Inferior parietal cortex (tissue), 1 donor: Measurements from ENCODE around the gene SMARCAL1.

Source experiments
- DNase-seq: peaks from one replicate; pipeline ENCODE4 v3.0.0-alpha.2; 2016; ENCODE audit errors: extremely low spot score

SMARCAL1 gene

GRCh38 chr2:216475767-216476166 is 63.5 kb downstream of the SMARCAL1 start:
- no peak for DNase-seq

DNA sequence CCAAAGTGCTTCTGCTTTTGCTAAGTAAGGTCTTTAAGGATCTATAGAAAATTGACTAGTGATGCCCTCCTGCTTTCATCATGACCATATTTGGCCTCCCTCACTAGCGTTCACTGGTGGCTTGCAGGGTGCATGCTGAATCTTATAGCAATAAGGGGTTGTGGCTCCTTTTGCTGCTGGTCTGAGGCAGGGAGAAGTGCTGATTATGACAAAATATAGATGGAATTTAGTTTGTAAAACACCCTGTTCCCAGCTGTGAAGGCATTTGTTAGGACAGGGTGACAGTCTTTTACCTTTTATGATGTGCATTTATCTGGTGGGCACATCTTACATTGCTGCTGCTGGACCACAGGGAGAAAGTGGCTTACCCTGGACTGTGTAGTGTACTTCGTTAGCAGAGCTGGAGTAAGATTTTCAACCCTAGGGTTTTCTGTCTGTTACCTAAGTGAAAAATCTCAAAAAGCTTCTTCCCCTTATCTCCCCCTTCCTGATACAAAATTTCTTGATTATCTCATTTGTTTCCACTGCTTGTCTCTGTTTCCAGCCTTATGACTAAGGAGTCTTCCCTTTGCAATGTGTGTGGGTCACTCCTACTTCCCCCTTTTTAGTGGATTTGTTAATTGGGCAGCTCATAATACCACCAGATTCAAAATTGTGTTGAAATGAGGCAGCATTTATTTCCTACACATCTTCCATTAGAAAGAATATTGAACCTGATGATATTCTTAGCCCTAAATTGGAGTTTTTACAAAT is 65.2 kb downstream of the SMARCAL1 start:
- no peak for DNase-seq

- DNase-seq: no peak
These were observed 65.9 kb downstream of the SMARCAL1 start for GRCh38 chr2:216478151-216478550.

- no peak for DNase-seq
These were observed 66.5 kb downstream of the SMARCAL1 start for GRCh38 chr2:216478791-216479190.

GRCh38 chr2:216480221-216480620 is 67.9 kb downstream of the SMARCAL1 start:
- no peak for DNase-seq

GRCh38 chr2:216482640-216483039 is 70.4 kb downstream of the SMARCAL1 start:
- DNase-seq: no peak

DNA sequence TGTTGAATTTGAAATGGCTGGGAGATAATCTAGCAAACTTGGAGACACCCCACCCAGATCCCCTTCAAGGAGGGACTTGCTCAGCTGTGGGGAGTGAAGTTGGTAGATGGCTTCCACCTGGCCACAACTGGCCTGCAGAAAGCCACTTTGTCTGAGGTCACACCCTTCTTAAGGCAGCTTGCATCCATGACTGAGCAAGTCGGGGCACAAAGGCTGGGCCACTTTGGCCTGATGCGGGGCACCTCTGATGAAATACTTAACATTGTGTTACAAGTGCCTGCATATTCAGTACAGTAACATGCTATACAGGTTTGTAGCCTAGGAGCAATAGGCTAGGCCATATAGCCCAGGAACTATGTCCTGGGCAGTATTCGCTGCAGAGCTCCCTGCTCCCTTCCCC is 73.0 kb downstream of the SMARCAL1 start:
- DNase-seq: no peak

GRCh38 chr2:216485745-216486144 is 73.5 kb downstream of the SMARCAL1 start:
- DNase-seq: no peak

DNA sequence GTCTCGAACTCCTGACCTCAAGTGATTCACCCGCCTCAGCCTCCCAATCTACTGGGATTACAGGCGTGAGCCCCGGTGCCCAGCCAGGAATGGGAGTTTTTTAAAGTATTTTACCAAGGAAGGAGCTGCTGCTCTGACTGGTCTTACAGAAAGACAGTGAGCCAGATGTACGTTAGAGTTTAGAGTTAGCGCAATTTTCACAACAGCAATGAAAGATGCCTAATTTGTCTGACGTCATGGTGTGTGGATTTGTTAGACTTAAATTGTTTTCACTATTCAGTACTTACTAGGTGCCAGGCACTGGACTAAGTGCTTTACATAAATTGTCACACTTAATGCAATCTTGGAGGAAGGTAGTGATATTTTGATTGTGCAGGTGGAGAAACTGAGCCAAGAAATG is 74.0 kb downstream of the SMARCAL1 start:
- DNase-seq: no peak

DNA sequence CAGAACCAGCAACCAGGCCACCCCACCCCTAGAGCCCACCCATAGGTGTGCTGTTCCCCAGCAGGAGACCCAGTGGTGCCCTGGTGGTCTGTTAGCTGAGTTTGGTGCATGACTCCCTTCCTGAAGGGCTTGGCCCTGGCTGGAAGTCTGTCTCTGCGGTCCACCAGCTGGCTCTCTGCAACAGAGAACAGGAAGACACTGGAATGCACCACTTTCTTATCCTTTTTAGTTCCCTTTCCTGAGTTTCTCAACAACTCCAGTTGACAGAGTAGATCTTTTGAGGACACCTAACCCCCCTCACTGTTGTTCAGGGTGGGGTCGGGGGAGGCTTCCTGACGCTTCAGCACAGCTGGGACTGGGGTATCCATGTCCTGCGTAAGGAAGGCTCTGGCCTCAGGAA is 74.4 kb downstream of the SMARCAL1 start:
- no peak for DNase-seq

GRCh38 chr2:216490061-216490460 is 77.8 kb downstream of the SMARCAL1 start:
- no peak for DNase-seq

- no peak for DNase-seq
These were observed 79.7 kb downstream of the SMARCAL1 start for GRCh38 chr2:216491793-216492596.

DNA sequence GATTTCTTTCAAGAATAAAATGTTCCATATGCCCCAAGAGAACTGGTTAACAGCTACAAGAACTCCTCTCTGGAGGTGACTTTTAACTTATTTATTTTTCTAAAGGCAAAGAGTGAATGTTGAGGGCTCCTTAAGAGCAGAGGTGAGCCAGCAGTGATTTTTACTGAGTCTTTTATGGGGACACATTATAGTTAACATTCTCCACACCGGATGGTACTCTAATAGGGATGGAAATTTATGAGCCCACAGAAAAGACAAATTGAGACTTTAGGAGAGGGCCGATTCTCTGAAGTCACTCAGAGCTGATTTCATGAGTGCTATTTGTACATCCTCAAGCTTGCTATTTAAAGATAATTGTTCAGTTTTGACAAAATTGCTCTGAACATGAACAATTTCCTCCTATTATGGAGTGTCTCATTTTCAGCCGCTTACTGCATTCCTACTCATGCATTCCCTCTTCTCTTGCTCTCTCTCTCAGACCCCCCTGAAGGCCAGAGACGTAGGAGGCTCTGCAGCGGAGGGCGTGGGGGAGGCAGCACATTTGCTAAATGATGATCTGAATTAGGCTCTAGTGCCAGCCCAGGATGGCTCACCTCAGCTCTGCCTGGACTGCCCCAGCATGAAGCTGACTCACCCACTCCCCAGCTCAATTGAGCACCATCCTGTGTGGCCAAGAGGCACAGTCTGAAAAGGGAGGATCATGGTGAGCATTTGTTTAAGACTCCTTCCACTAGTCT is 80.5 kb downstream of the SMARCAL1 start:
- DNase-seq: no peak

GRCh38 chr2:216493334-216493685 is 81.0 kb downstream of the SMARCAL1 start:
- no peak for DNase-seq

GRCh38 chr2:216495656-216496055 is 83.4 kb downstream of the SMARCAL1 start:
- no peak for DNase-seq

GRCh38 chr2:216497382-216498069 is 85.2 kb downstream of the SMARCAL1 start:
- DNase-seq: no peak

- no peak for DNase-seq
These were observed 85.7 kb downstream of the SMARCAL1 start for GRCh38 chr2:216498070-216498378.

GRCh38 chr2:216498379-216499352 is 86.4 kb downstream of the SMARCAL1 start, which contains the start of gene RPL37A:
TSS of gene RPL37A (plus strand) at chr2:216498844. CDS start at chr2:216498875, 31 bp downstream.
- peak; percentile 98 for DNase-seq

- DNase-seq: no peak
These were observed 87.4 kb downstream of the SMARCAL1 start for GRCh38 chr2:216499641-216500218.

DNA sequence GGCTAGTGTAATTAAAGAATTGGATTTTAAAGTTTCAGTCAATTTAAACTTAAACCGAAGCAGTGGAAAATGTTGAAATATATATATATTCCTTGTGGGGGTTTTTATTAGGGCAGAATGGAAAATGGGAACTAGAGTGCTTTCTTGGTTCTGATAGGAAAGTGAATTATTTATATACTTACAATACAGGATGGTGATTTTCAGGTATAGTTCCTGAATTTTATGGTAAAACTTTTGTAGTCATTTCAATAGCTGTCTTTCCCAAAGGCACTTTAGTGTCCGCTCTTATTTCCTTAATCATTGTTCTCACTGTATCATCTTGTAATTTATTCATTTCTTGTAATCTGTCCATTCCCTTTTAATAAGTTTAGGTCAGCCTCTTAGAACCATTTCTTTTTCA is 88.3 kb downstream of the SMARCAL1 start:
- DNase-seq: no peak
